Stimulated activated CD4-positive, alpha-beta T cell treated with anti-CD3 and anti-CD28 coated beads, TNF-alpha, amount 100 ng/mL, for 4 hours (primary cell): ENCODE results near the gene GPSM3.
"Not testable (repeated sequence)": the region's sequence is repeated elsewhere in the genome, so short reads cannot be mapped to it uniquely, and the experiment has no call there.

Experiments
- DNase-seq, 3 experiments: peaks; one replicate each; pipeline ENCODE4 v3.0.0-alpha.2; 2020; ENCODE audit warnings: low read depth in 3 of 3

GPSM3 gene

GRCh38 chr6:32192608-32193039 lies at the start of gene GPSM3:
GPSM3 (minus strand) TSS chr6:32192643; CDS start chr6:32192513, 130 bp downstream.
- DNase-seq = no peak

GRCh38 chr6:32240686-32241085 lies 48.2 kb upstream of the GPSM3 start:
- no peak for DNase-seq

GRCh38 chr6:32239462-32239861 lies 47.0 kb upstream of the GPSM3 start:
- no peak for DNase-seq

GRCh38 chr6:32234934-32235333 lies 42.5 kb upstream of the GPSM3 start:
- no peak for DNase-seq

- DNase-seq = no peak
Observed at GRCh38 chr6:32226434-32226833, 34.0 kb upstream of the GPSM3 start.

GRCh38 chr6:32224696-32225095 lies 32.3 kb upstream of the GPSM3 start:
- DNase-seq = no peak

- no peak for DNase-seq
Observed at GRCh38 chr6:32223258-32224235, 31.1 kb upstream of the GPSM3 start, which contains the start of gene NOTCH4. NOTCH4 (minus strand) TSS chr6:32224067; CDS start chr6:32223928, 139 bp downstream.

- no peak for DNase-seq
Observed at GRCh38 chr6:32222333-32223230, 30.1 kb upstream of the GPSM3 start.

- DNase-seq = no peak
Observed at GRCh38 chr6:32220021-32220420, 27.6 kb upstream of the GPSM3 start.

GRCh38 chr6:32218167-32218566 lies 25.7 kb upstream of the GPSM3 start:
- no peak for DNase-seq

GRCh38 chr6:32216998-32217397 lies 24.6 kb upstream of the GPSM3 start:
- no peak for DNase-seq

- no peak for DNase-seq
Observed at GRCh38 chr6:32216285-32216684, 23.8 kb upstream of the GPSM3 start.

GRCh38 chr6:32215617-32216016 lies 23.2 kb upstream of the GPSM3 start:
- DNase-seq = no peak

- no peak for DNase-seq
Observed at GRCh38 chr6:32214126-32214525, 21.7 kb upstream of the GPSM3 start.

- no peak for DNase-seq
Observed at GRCh38 chr6:32213649-32214048, 21.2 kb upstream of the GPSM3 start.

- no peak for DNase-seq
Observed at GRCh38 chr6:32212076-32212760, 19.8 kb upstream of the GPSM3 start.

GRCh38 chr6:32211432-32211831 lies 19.0 kb upstream of the GPSM3 start:
- not testable (repeated sequence) for DNase-seq

- DNase-seq = no peak
Observed at GRCh38 chr6:32210191-32210601, 17.8 kb upstream of the GPSM3 start.

GRCh38 chr6:32208996-32209395 lies 16.6 kb upstream of the GPSM3 start:
- no peak for DNase-seq

- no peak for DNase-seq
Observed at GRCh38 chr6:32204268-32204715, 11.8 kb upstream of the GPSM3 start.

- no peak for DNase-seq
Observed at GRCh38 chr6:32203426-32204267, 11.2 kb upstream of the GPSM3 start.
